Ishikawa (cell line): ENCODE measurements around the gene EXOC4.

ENCODE experiments used
- EGR1 ChIP-seq: IDR thresholded peaks from 2 replicates; pipeline ENCODE4 v1.6.1; 2012
- EP300 ChIP-seq: IDR thresholded peaks from 2 replicates; pipeline ENCODE4 v1.6.1; 2012; ENCODE audit warnings: borderline replicate concordance
- MAX ChIP-seq: IDR thresholded peaks from 2 replicates; pipeline ENCODE4 v1.6.1; 2012
- RAD21 ChIP-seq: IDR thresholded peaks from 2 replicates; pipeline ENCODE4 v1.6.1; 2012; ENCODE audit warnings: low read depth
- TAF1 ChIP-seq: IDR thresholded peaks from 2 replicates; pipeline ENCODE4 v1.6.1; 2012; ENCODE audit warnings: low read depth, mild to moderate bottlenecking
- ZBTB7A ChIP-seq: IDR thresholded peaks from 2 replicates; pipeline ENCODE4 v1.6.1; 2012; ENCODE audit warnings: low read depth

DNA sequence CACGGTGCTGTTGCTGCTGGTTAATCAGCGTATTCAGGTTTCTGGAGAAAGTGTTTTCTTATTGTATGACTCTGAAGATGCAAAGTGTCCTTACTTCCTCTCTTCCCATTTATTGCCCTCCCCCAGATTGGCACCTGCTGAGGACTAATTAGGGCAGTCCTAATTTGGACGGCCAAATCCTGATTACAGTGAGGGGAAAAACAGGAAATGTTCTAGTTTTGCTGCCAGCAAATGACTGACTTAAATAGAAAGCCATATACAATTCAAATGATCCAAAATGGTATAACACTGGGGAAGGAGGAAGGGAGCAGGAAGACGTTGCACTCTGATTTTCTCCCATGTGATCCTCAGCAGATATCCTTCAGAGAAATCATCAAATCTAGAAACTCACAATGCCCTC, 651.9 kb downstream of the EXOC4 start:
- TF ChIP-seq TAF1 (no peak), MAX (no peak), RAD21 (no peak), EGR1 (no peak), EP300 (no peak), ZBTB7A (no peak)
